H1 (cell line): ENCODE data around the gene GBE1. TPM values are rescaled to one million over a fixed set of nuclear protein-coding genes. Genes with fewer than 3 reads are reported as not detected.

Source experiments
- CTCF ChIA-PET: fragments of 300-600 bp; sonication (Branson Sonifier 250); formaldehyde crosslinking; loops from one replicate; lab custom pipeline; 2021; ENCODE audit not compliant: partially characterized antibody; lab: Charles Lee
- POLR2A ChIA-PET: fragments of 300-600 bp; sonication (Branson Sonifier 250); formaldehyde crosslinking; loops from one replicate; lab custom pipeline; 2021; ENCODE audit warnings: inconsistent platforms; ENCODE audit not compliant: partially characterized antibody; lab: Charles Lee
- DNase-seq, 2 experiments: peaks; one replicate each; pipeline versions ENCODE4 v3.0.0 to v3.0.0-alpha.2; 2010 to 2022; ENCODE audit warnings: low spot score in 2 of 2, low read depth in 1 of 2, mixed read lengths in 1 of 2
- FAIRE-seq: peaks from 2 replicates; lab custom pipeline; 2011; peaks lifted over from hg19 to GRCh38; lab: Jason Lieb, UNC
- H2AFZ ChIP-seq: 2 replicates; pipeline ENCODE4 v1.8.1; 2012; ENCODE audit warnings: low read length, inconsistent platforms
- H2AK5ac ChIP-seq: 2 replicates; pipeline ENCODE4 v1.6.1; 2013; ENCODE audit warnings: low read depth, low read length
- H2BK120ac ChIP-seq: replicated peaks from 2 replicates; pipeline ENCODE3; 2013; ENCODE audit warnings: low read depth, low read length, inconsistent platforms
- H2BK12ac ChIP-seq: 2 replicates; pipeline ENCODE4 v1.6.1; 2013; ENCODE audit warnings: low read depth, low read length
- H2BK15ac ChIP-seq: 2 replicates; pipeline ENCODE4 v1.6.1; 2013; ENCODE audit warnings: low read length
- H2BK20ac ChIP-seq: 2 replicates; pipeline ENCODE4 v1.6.1; 2013; ENCODE audit warnings: low read length
- H2BK5ac ChIP-seq: 2 replicates; pipeline ENCODE4 v1.6.1; 2013; ENCODE audit warnings: low read depth, low read length
- H3K14ac ChIP-seq: 2 replicates; pipeline ENCODE4 v1.6.1; 2013; ENCODE audit warnings: inconsistent platforms; ENCODE audit not compliant: insufficient read length
- H3K18ac ChIP-seq: 2 replicates; pipeline ENCODE4 v1.6.1; 2013; ENCODE audit warnings: low read length; ENCODE audit errors: extremely low read depth
- H3K23ac ChIP-seq: 2 replicates; pipeline ENCODE4 v1.6.1; 2013; ENCODE audit warnings: inconsistent platforms; ENCODE audit not compliant: insufficient read length
- H3K23me2 ChIP-seq: 2 replicates; pipeline ENCODE4 v1.6.1; 2013; ENCODE audit warnings: low read depth, low read length
- H3K27ac ChIP-seq: 2 replicates; pipeline ENCODE4 v1.6.1; 2011; ENCODE audit warnings: low read depth, low read length, inconsistent platforms
- H3K27me3 ChIP-seq, 4 experiments: replicated peaks in 1 of 4; 1 replicate in 1 of 4; 2 replicates in 3 of 4; pipeline versions ENCODE4 v1.6.1 to v1.8.1; 2011 to 2013; ENCODE audit warnings: low read length in 3 of 4, mild to moderate bottlenecking in 3 of 4, inconsistent platforms in 2 of 4, mixed read lengths in 2 of 4, moderate library complexity in 1 of 4; ENCODE audit not compliant: control insufficient read depth in 3 of 4, insufficient read depth in 3 of 4; ENCODE audit errors: extremely low read depth in 1 of 4
- H3K36me3 ChIP-seq, 4 experiments: 2 replicates each; pipeline versions ENCODE4 v1.6.1 to v1.8.1; 2011 to 2013; ENCODE audit warnings: mild to moderate bottlenecking in 4 of 4, low read length in 3 of 4, moderate library complexity in 2 of 4, control low read depth in 1 of 4, inconsistent platforms in 1 of 4; ENCODE audit not compliant: insufficient read depth in 4 of 4, control insufficient read depth in 2 of 4
- H3K4ac ChIP-seq: replicated peaks from 2 replicates; pipeline ENCODE3; 2013; ENCODE audit warnings: low read length, low read depth, mixed read lengths, inconsistent platforms; ENCODE audit not compliant: insufficient read length
- H3K4me1 ChIP-seq, 4 experiments: replicated peaks in 1 of 4; 1 replicate in 1 of 4; 2 replicates in 3 of 4; pipeline versions ENCODE4 v1.6.1 to v1.8.1; 2011 to 2013; ENCODE audit warnings: low read length in 3 of 4, inconsistent platforms in 2 of 4, mixed read lengths in 1 of 4; ENCODE audit not compliant: insufficient read depth in 4 of 4, control insufficient read depth in 3 of 4
- H3K4me2 ChIP-seq, 2 experiments: 2 replicates each; pipeline versions ENCODE4 v1.6.1 to v1.8.1; 2011 to 2013; ENCODE audit warnings: low read depth in 2 of 2, low read length in 2 of 2, control low read depth in 1 of 2, inconsistent platforms in 1 of 2, mild to moderate bottlenecking in 1 of 2; ENCODE audit not compliant: insufficient read depth in 1 of 2
- H3K4me3 ChIP-seq, 4 experiments: fragments of 200-600, 300-600 bp in 1 of 4; sonication (generic), shearing (Covaris generic), sonication (Bioruptor Twin) in 1 of 4; 2 replicates each; pipeline versions ENCODE4 v1.5.1 to v1.8.1; 2011 to 2016; ENCODE audit warnings: low read length in 4 of 4, low read depth in 3 of 4, control low read depth in 2 of 4, inconsistent platforms in 2 of 4, mild to moderate bottlenecking in 2 of 4, mixed read lengths in 1 of 4, moderate library complexity in 1 of 4; ENCODE audit not compliant: insufficient read depth in 2 of 4; ENCODE audit errors: extremely low read depth in 1 of 4
- H3K56ac ChIP-seq: replicated peaks from 2 replicates; pipeline ENCODE3; 2013; ENCODE audit warnings: low read depth, mild to moderate bottlenecking, mixed read lengths, low read length, inconsistent platforms; ENCODE audit not compliant: insufficient read length
- H3K79me1 ChIP-seq: 2 replicates; pipeline ENCODE4 v1.6.1; 2013; ENCODE audit warnings: low read depth, low read length, control low read depth
- H3K79me2 ChIP-seq, 2 experiments: 2 replicates each; pipeline versions ENCODE4 v1.6.1 to v1.8.1; 2012 to 2013; ENCODE audit warnings: low read length in 2 of 2, mild to moderate bottlenecking in 2 of 2, inconsistent platforms in 1 of 2; ENCODE audit not compliant: insufficient read depth in 2 of 2, control insufficient read depth in 1 of 2
- H3K9ac ChIP-seq, 4 experiments: replicated peaks in 1 of 4; 1 replicate in 1 of 4; 2 replicates in 3 of 4; pipeline versions ENCODE4 v1.6.1 to v1.8.1; 2011 to 2013; ENCODE audit warnings: low read depth in 3 of 4, low read length in 3 of 4, control low read depth in 2 of 4, mild to moderate bottlenecking in 2 of 4, moderate library complexity in 2 of 4, inconsistent platforms in 1 of 4; ENCODE audit errors: extremely low read depth in 1 of 4
- H3K9me3 ChIP-seq, 2 experiments: 2 replicates each; pipeline versions ENCODE4 v1.6.1 to v1.8.1; 2012 to 2013; ENCODE audit warnings: mild to moderate bottlenecking in 2 of 2, moderate library complexity in 2 of 2, control low read depth in 1 of 2, inconsistent platforms in 1 of 2, low read depth in 1 of 2, low read length in 1 of 2, mixed read lengths in 1 of 2; ENCODE audit not compliant: insufficient read depth in 2 of 2
- H4K20me1 ChIP-seq, 2 experiments: replicated peaks in 1 of 2; 2 replicates each; pipeline versions ENCODE3 to v1.8.1; 2011 to 2013; ENCODE audit warnings: inconsistent platforms in 2 of 2, low read length in 2 of 2, mild to moderate bottlenecking in 1 of 2; ENCODE audit not compliant: insufficient read depth in 2 of 2, control insufficient read depth in 1 of 2
- H4K5ac ChIP-seq: 2 replicates; pipeline ENCODE4 v1.6.1; 2013; ENCODE audit warnings: low read length, low read depth, mixed read lengths, inconsistent platforms; ENCODE audit not compliant: insufficient read length
- H4K8ac ChIP-seq: 2 replicates; pipeline ENCODE4 v1.8.0; 2013; ENCODE audit warnings: mild to moderate bottlenecking, moderate library complexity, low read length, inconsistent platforms; ENCODE audit not compliant: insufficient read depth; ENCODE audit errors: extremely low read depth
- H4K91ac ChIP-seq: replicated peaks from 2 replicates; pipeline ENCODE3; 2013; ENCODE audit warnings: low read length, mixed read lengths, inconsistent platforms; ENCODE audit not compliant: insufficient read length
- HDAC6 ChIP-seq: IDR thresholded peaks from one replicate; pipeline ENCODE4 v1.7.1; 2012; ENCODE audit warnings: low read depth, mild to moderate bottlenecking, inconsistent platforms, low read length, moderate library complexity
- SUZ12 ChIP-seq: fragments of 200-600 bp; sonication (generic); IDR thresholded peaks from 2 replicates; pipeline ENCODE4 v1.6.1; 2012; ENCODE audit warnings: mild to moderate bottlenecking, inconsistent platforms, low read length, moderate library complexity, mixed read lengths
- TCF12 ChIP-seq: IDR thresholded peaks from 2 replicates; pipeline ENCODE4 v1.6.1; 2011; ENCODE audit warnings: low read depth, mild to moderate bottlenecking, low read length
- whole genome bisulfite sequencing, 2 experiments: shearing (Covaris generic) in 1 of 2; methylation state at CpG; one replicate each; pipeline versions ENCODE4 v1.1.6 to v1.1.7; 2013 to 2015; ENCODE audit warnings: low lambda C conversion rate in 2 of 2, mixed read lengths in 2 of 2, inconsistent platforms in 1 of 2, low coverage in 1 of 2, missing lambda C conversion rate in 1 of 2; ENCODE audit not compliant: insufficient replicate concordance in 2 of 2, insufficient coverage in 1 of 2, insufficient read length in 1 of 2; ENCODE audit errors: extremely low coverage in 1 of 2, missing lambda C conversion rate in 1 of 2; 5-methylcytosine and 5-hydroxymethylcytosine counted together
- polyA plus RNA-seq, 7 experiments: library from polyadenylated mRNA; depleted of rRNA in 3 of 7; stranded (reverse) in 5 of 7; unstranded in 2 of 7; fragments of >200 nt in 5 of 7; fragments of 200-250 nt in 2 of 7; gene quantifications; 1 replicate in 5 of 7; 2 replicates in 1 of 7; 4 replicates in 1 of 7; pipeline versions ENCODE4 v1.2.1 to v1.2.3, GENCODE V29; 2011 to 2013; ENCODE audit warnings: missing spikeins in 2 of 7, mixed read lengths in 2 of 7
- total RNA-seq: library from RNA; stranded (reverse); fragmentation: NEBNext Ultra II Directional; extraction: Animal tissue kit (Norgen Biotek cat#: 25700); gene quantifications from 2 replicates; pipeline ENCODE4 v1.2.1, GENCODE V29; 2021

GBE1 gene
- total and polyA plus RNA-seq, 2 of the 8 experiments (the other 6 are each of a cell fraction or from before 2014, with no cell fraction given): 3.3 to 7.3 TPM

- H4K20me1 ChIP-seq: no peaks in the 10 kb centered on the region
- no peaks in the 10 kb centered on the region for H3K36me3 ChIP-seq
- WGBS, 2 experiments: 85% methylated on average over 2 of the region's 2 CpGs; no CpG with 5 or more reads in 1 of the 2 experiments
- no peaks in the 10 kb centered on the region for H3K79me2 ChIP-seq
- H3K56ac ChIP-seq: no peak overlapping the region
- no peak overlapping the region for H2AFZ ChIP-seq
- no peak overlapping the region for H2BK15ac ChIP-seq
- no peak overlapping the region for H3K4me2 ChIP-seq
- no peaks in the 10 kb centered on the region for H3K79me1 ChIP-seq
- no peak overlapping the region for H2BK5ac ChIP-seq
- no peak overlapping the region for H3K4ac ChIP-seq
- TF ChIP-seq TCF12 (no peak), SUZ12 (no peak), HDAC6 (no peak)
- no peak overlapping the region for H3K14ac ChIP-seq
- no peak overlapping the region for H3K23ac ChIP-seq
- no peak overlapping the region for H2BK20ac ChIP-seq
- no peak overlapping the region for H3K27ac ChIP-seq
- no peaks in the 10 kb centered on the region for H3K4me1 ChIP-seq
- H3K9me3 ChIP-seq: no peaks in the 10 kb centered on the region
- no peak overlapping the region for H2BK120ac ChIP-seq
- H2AK5ac ChIP-seq: no peak overlapping the region
- H3K4me3 ChIP-seq: no peak overlapping the region
- no peaks in the 10 kb centered on the region for H3K27me3 ChIP-seq
- no peak overlapping the region for H4K91ac ChIP-seq
- no peak overlapping the region for H4K8ac ChIP-seq
- no peak for DNase-seq
- no peak overlapping the region for H3K9ac ChIP-seq
- no peak for FAIRE-seq
- H3K18ac ChIP-seq: no peak overlapping the region
- H2BK12ac ChIP-seq: no peak overlapping the region
- ChIA-PET POLR2A (no interaction called here), CTCF (interaction anchor here (1.3 kb wide), 1 partner anchor 113 kb away, joined by 4 read pairs; no protein-coding TSS in a partner anchor)
- H4K5ac ChIP-seq: no peak overlapping the region
- H3K23me2 ChIP-seq: peaks cover 2% of the 10 kb centered on the region; the same call in 1 of the 2 replicates
These were observed 158.7 kb downstream of the GBE1 start for GRCh38 chr3:81602781-81603180.
